ENCODE data around the gene KLRF2. TPM values are rescaled to one million over a fixed set of nuclear protein-coding genes. Genes with fewer than 3 reads are reported as not detected.

Gene KLRF2, protein sequence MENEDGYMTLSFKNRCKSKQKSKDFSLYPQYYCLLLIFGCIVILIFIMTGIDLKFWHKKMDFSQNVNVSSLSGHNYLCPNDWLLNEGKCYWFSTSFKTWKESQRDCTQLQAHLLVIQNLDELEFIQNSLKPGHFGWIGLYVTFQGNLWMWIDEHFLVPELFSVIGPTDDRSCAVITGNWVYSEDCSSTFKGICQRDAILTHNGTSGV
- total RNA-seq: not detected

GRCh38 chr12:9881246-9881645, at the start of gene KLRF2:
KLRF2 (plus strand) TSS chr12:9881489; CDS start chr12:9881596, 107 bp downstream.
- H3K36me3 Mint-ChIP-seq (ENCODE audit: low read depth): no peaks in the 10 kb centered on the region
- no peak for ATAC-seq
- H3K4me1 Mint-ChIP-seq: peaks cover 5% of the 10 kb centered on the region
- H3K9me3 Mint-ChIP-seq (ENCODE audit: low read depth): no peaks in the 10 kb centered on the region
- ChIA-PET CTCF (interaction anchor here (1.0 kb wide), 1 partner anchor 41 kb away, joined by 4 read pairs; no protein-coding TSS in a partner anchor), POLR2A (no interaction called here)
- H3K27me3 Mint-ChIP-seq: no peaks in the 10 kb centered on the region
- H3K27ac Mint-ChIP-seq: no peak within 1 kb of the TSS
- DNase-seq: no peak
- H3K4me3 Mint-ChIP-seq: no peak within 1 kb of the TSS
- intact Hi-C loops (cut with DNase I, micrococcal nuclease): no loop called here

DNA sequence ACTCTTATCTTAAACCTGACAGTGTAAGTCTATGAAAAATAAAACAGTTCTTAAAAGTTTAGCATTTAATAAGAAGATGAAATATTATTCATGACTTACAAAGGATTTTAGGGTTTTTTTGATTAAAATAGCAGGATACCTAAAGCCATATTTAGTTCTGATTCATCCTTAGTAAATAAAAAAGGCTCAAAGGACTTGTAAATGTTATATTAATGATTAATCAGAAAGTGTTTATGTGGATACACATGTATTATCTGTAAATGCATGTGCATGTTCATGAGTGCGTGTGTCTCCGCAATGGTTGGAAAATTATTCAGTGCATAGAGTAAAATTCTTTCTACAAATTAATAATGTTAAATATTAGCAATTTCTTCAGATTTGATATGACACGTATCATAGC, 49.6 kb upstream of the KLRF2 start:
- no peak for ATAC-seq
- no peak overlapping the region for H3K4me3 Mint-ChIP-seq
- H3K27me3 Mint-ChIP-seq: no peaks in the 10 kb centered on the region
- ChIA-PET POLR2A (no interaction called here), CTCF (interaction anchor here (0.6 to 1.0 kb wide), 2 partner anchors 25 to 56 kb away, joined by 3 to 4 read pairs; no protein-coding TSS in a partner anchor)
- no peak overlapping the region for H3K27ac Mint-ChIP-seq
- peaks cover 1% of the 10 kb centered on the region for H3K9me3 Mint-ChIP-seq (ENCODE audit: low read depth)
- H3K36me3 Mint-ChIP-seq (ENCODE audit: low read depth): no peaks in the 10 kb centered on the region
- no peaks in the 10 kb centered on the region for H3K4me1 Mint-ChIP-seq
- intact Hi-C loops (cut with DNase I, micrococcal nuclease): no loop called here
- DNase-seq: no peak

GRCh38 chr12:9843407-9843806, 37.9 kb upstream of the KLRF2 start:
- CTCF ChIA-PET: no interaction called here

DNA sequence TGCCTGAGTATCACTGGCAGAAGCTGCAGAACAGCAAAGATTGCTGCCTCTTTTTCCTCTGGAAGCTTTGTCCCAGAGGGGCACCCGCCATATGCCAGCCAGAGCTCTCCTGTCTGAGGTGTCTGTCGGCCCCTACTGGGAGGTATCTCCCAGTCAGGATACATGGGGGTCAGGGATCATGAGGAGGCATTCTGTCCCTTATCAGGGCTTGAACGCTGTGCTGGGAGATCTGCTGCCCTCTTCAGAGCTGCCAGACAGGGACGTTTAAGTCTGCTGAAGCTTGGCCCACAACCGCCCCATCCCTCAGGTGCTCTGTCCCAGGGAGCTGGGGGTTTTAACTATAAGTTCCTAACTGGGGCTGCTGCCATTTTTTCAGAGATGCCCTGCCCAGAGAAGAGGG, 32.4 kb upstream of the KLRF2 start:
- Mint-ChIP-seq H3K4me1 (peaks cover 7% of the 10 kb centered on the region), H3K36me3 (ENCODE audit: low read depth) (peaks cover 32% of the 10 kb centered on the region), H3K4me3 (no peak overlapping the region), H3K9me3 (ENCODE audit: low read depth) (peaks cover 22% of the 10 kb centered on the region), H3K27ac (no peak overlapping the region), H3K27me3 (no peaks in the 10 kb centered on the region)
- no peak for DNase-seq
- intact Hi-C loops (cut with DNase I, micrococcal nuclease): no loop called here
- ChIA-PET POLR2A (no interaction called here), CTCF (interaction anchor here (0.6 to 0.9 kb wide), 2 partner anchors 20 to 280 kb away, joined by 3 to 4 read pairs; no protein-coding TSS in a partner anchor)
- ATAC-seq: no peak

More at GRCh38 chr12:9843407-9843806, 37.9 kb upstream of the KLRF2 start:
- ATAC-seq: no peak
- POLR2A ChIA-PET: no interaction called here
- Mint-ChIP-seq H3K4me3 (no peak overlapping the region), H3K27ac (no peak overlapping the region), H3K27me3 (no peaks in the 10 kb centered on the region), H3K36me3 (ENCODE audit: low read depth) (peaks cover 3% of the 10 kb centered on the region), H3K4me1 (no peaks in the 10 kb centered on the region), H3K9me3 (ENCODE audit: low read depth) (peaks cover 18% of the 10 kb centered on the region)
- intact Hi-C loops (cut with DNase I, micrococcal nuclease): no loop called here
- no peak for DNase-seq

- no peaks in the 10 kb centered on the region for H3K27me3 Mint-ChIP-seq
- ChIA-PET CTCF (interaction anchor here (0.9 to 1.5 kb wide), 5 partner anchors 10 to 100 kb away, joined by 3 to 6 read pairs (median 4); no protein-coding TSS in a partner anchor), POLR2A (no interaction called here)
- DNase-seq (no peak), ATAC-seq (no peak)
- intact Hi-C loops (cut with DNase I, micrococcal nuclease): no loop called here
- no peak overlapping the region for H3K27ac Mint-ChIP-seq
- H3K36me3 Mint-ChIP-seq (ENCODE audit: low read depth): peaks cover 47% of the 10 kb centered on the region
- no peak overlapping the region for H3K4me3 Mint-ChIP-seq
- peaks cover 16% of the 10 kb centered on the region for H3K9me3 Mint-ChIP-seq (ENCODE audit: low read depth)
- H3K4me1 Mint-ChIP-seq: peaks cover 13% of the 10 kb centered on the region
These were observed 30.2 kb upstream of the KLRF2 start for GRCh38 chr12:9851050-9851449.

DNA sequence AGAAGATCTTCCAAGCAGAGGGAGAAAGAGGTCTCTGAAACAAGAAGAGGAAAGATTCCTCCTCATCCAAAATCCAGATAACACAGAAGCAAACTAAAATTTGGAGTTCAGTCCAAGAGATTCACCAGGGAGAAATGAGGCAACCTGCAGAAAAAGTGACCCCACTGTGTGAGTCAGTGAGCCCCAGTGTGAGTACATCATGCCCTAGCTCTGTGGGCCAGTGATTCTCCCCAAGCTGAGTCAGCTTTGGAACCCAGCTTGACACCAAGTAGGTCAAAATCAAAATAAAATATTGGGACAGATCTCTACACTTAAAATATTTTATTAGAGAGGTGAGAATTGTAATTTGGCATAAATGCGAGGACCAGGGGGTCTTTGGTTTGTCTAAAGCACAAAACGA, 29.4 kb upstream of the KLRF2 start:
- Mint-ChIP-seq H3K27me3 (no peaks in the 10 kb centered on the region), H3K4me3 (no peak overlapping the region), H3K36me3 (ENCODE audit: low read depth) (peaks cover 54% of the 10 kb centered on the region), H3K27ac (no peak overlapping the region), H3K4me1 (peaks cover 18% of the 10 kb centered on the region), H3K9me3 (ENCODE audit: low read depth) (peaks cover 9% of the 10 kb centered on the region)
- ChIA-PET POLR2A (interaction anchor here (0.6 kb wide), 2 partner anchors 12 to 91 kb away, joined by 3 to 4 read pairs; partner anchors contain the start of gene CD69), CTCF (interaction anchor here (1.0 to 1.5 kb wide), 4 partner anchors 9 to 108 kb away, joined by 3 to 6 read pairs (median 4); no protein-coding TSS in a partner anchor)
- ATAC-seq: no peak
- no peak for DNase-seq
- intact Hi-C loops (cut with DNase I, micrococcal nuclease): no loop called here

- H3K9me3 Mint-ChIP-seq (ENCODE audit: low read depth): no peaks in the 10 kb centered on the region
- peaks cover 39% of the 10 kb centered on the region for H3K4me1 Mint-ChIP-seq
- ChIA-PET POLR2A (no interaction called here), CTCF (interaction anchor here (0.7 to 1.3 kb wide), 3 partner anchors 11 to 95 kb away, joined by 3 read pairs; no protein-coding TSS in a partner anchor)
- H3K27me3 Mint-ChIP-seq: no peaks in the 10 kb centered on the region
- intact Hi-C loops (cut with DNase I, micrococcal nuclease): no loop called here
- peaks cover 57% of the 10 kb centered on the region for H3K36me3 Mint-ChIP-seq (ENCODE audit: low read depth)
- H3K27ac Mint-ChIP-seq: no peak overlapping the region
- no peak overlapping the region for H3K4me3 Mint-ChIP-seq
- ATAC-seq (no peak), DNase-seq (no peak)
These were observed 25.1 kb upstream of the KLRF2 start for GRCh38 chr12:9856151-9856550.

- POLR2A ChIA-PET: no interaction called here
- H3K4me3 Mint-ChIP-seq: no peak overlapping the region
- no peak overlapping the region for H3K27ac Mint-ChIP-seq
- ATAC-seq: no peak
- H3K36me3 Mint-ChIP-seq (ENCODE audit: low read depth): peaks cover 53% of the 10 kb centered on the region
- DNase-seq: no peak
- intact Hi-C loops (cut with DNase I, micrococcal nuclease): no loop called here
- H3K27me3 Mint-ChIP-seq: no peaks in the 10 kb centered on the region
- CTCF ChIA-PET: no interaction called here
- no peaks in the 10 kb centered on the region for H3K9me3 Mint-ChIP-seq (ENCODE audit: low read depth)
- H3K4me1 Mint-ChIP-seq: peaks cover 43% of the 10 kb centered on the region
These were observed 24.4 kb upstream of the KLRF2 start for GRCh38 chr12:9856894-9857293.

GRCh38 chr12:9858135-9858534, 23.2 kb upstream of the KLRF2 start:
- Mint-ChIP-seq H3K27ac (no peak overlapping the region), H3K27me3 (no peaks in the 10 kb centered on the region), H3K9me3 (ENCODE audit: low read depth) (peaks cover under 1% of the 10 kb centered on the region), H3K36me3 (ENCODE audit: low read depth) (peaks cover 51% of the 10 kb centered on the region), H3K4me3 (no peak overlapping the region), H3K4me1 (peaks cover 46% of the 10 kb centered on the region)
- ChIA-PET CTCF (interaction anchor here (0.8 to 1.1 kb wide), 4 partner anchors 9 to 44 kb away, joined by 3 to 4 read pairs (median 3); partner anchors contain the start of gene CLEC2B), POLR2A (interaction anchor here (0.5 kb wide), 1 partner anchor 98 kb away, joined by 4 read pairs; no protein-coding TSS in a partner anchor)
- DNase-seq (no peak), ATAC-seq (no peak)
- intact Hi-C loops (cut with DNase I, micrococcal nuclease): no loop called here

DNA sequence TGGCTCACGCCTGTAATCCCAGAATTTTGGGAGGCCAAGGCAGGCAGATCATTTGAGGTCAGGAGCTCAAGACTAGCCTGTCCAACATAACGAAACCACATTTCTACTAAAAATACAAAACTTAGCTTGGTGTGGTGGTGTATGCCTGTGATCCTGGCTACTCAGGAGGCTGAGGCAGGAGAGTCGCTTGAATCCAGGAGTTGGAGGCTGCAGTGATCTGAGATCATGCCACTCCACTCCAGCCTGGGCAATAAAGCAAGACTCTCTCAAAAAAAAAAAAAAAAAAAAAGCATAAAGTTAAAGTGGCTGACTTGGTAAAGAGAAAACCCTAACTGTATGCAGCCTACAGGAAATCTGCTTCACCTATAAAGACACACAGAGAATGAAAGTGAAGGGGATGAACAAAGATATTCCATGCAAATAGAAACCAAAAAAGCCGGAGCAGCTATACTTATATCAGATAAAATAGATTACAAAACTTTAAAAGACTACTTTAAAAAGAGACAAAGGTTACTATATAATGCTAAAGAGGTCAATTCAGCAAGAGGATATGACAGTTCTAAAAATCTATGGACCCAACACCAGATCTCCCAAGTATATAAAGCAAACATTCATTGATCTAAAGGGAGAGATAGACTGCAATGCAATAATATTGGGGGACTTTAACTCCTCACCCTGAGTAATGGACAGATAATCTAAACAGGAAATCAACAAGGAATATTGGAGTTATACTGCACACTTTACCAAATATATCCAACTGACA, 16.2 kb upstream of the KLRF2 start:
- peaks cover 30% of the 10 kb centered on the region for H3K36me3 Mint-ChIP-seq (ENCODE audit: low read depth)
- intact Hi-C loops (cut with DNase I, micrococcal nuclease): loop anchor here (5.0 to 10.0 kb wide), 10 partner anchors 53 to 857 kb away; partner anchors contain the start of genes CLEC2D (in 1 of the 2), GABARAPL1 (in 1 of the 2), MAGOHB (in 1 of the 2) and YBX3 (in 1 of the 2)
- peaks cover 3% of the 10 kb centered on the region for H3K9me3 Mint-ChIP-seq (ENCODE audit: low read depth)
- ChIA-PET POLR2A (interaction anchor here (0.6 kb wide), 2 partner anchors 106 to 122 kb away, joined by 3 read pairs; no protein-coding TSS in a partner anchor), CTCF (interaction anchor here (1.3 to 1.6 kb wide), 2 partner anchors 11 to 109 kb away, joined by 3 to 5 read pairs; no protein-coding TSS in a partner anchor)
- H3K4me3 Mint-ChIP-seq: peak overlapping the region; percentile 77
- DNase-seq (peak; percentile 15), ATAC-seq (peak; percentile 55)
- H3K27me3 Mint-ChIP-seq: no peaks in the 10 kb centered on the region
- H3K4me1 Mint-ChIP-seq: peaks cover 41% of the 10 kb centered on the region
- H3K27ac Mint-ChIP-seq: peak overlapping the region; percentile 93

GRCh38 chr12:9866860-9867269, 14.4 kb upstream of the KLRF2 start:
- H3K4me3 Mint-ChIP-seq: peak overlapping the region; percentile 77
- intact Hi-C loops (cut with DNase I, micrococcal nuclease): loop anchor here (5.0 to 10.0 kb wide), 10 partner anchors 55 to 855 kb away; partner anchors contain the start of genes CLEC2D (in 1 of the 2), GABARAPL1 (in 1 of the 2), MAGOHB (in 1 of the 2) and YBX3 (in 1 of the 2)

More at GRCh38 chr12:9866860-9867269, 14.4 kb upstream of the KLRF2 start:
- no peak for DNase-seq
- ATAC-seq: no peak
- CTCF ChIA-PET: interaction anchor here (0.7 to 3.9 kb wide), 16 partner anchors 8 to 364 kb away, joined by 3 to 25 read pairs (median 3); no protein-coding TSS in a partner anchor
- H3K9me3 Mint-ChIP-seq (ENCODE audit: low read depth): peaks cover 3% of the 10 kb centered on the region
- POLR2A ChIA-PET: interaction anchor here (2.2 to 3.6 kb wide), 2 partner anchors 106 to 108 kb away, joined by 10 to 12 read pairs; partner anchors contain the start of gene CD69
- H3K4me1 Mint-ChIP-seq: peaks cover 43% of the 10 kb centered on the region
- no peaks in the 10 kb centered on the region for H3K27me3 Mint-ChIP-seq
- peak overlapping the region; percentile 89 for H3K27ac Mint-ChIP-seq
- peaks cover 26% of the 10 kb centered on the region for H3K36me3 Mint-ChIP-seq (ENCODE audit: low read depth)
